ENCODE results near the gene UBAP1L.

UBAP1L gene

GRCh38 chr15:65060641-65061397, 54.2 kb downstream of the UBAP1L start:
- no peak for DNase-seq (ENCODE audit: low read depth)
- no peak for TF ChIP-seq CTCF (IDR thresholded peaks at IDR 0.05; ENCODE audit: control insufficient read depth, insufficient read depth, low read depth, low read length, missing control alignments)
- no peak overlapping the region for H3K4me3 ChIP-seq (ENCODE audit: control insufficient read depth, low read depth, low read length)

- DNase-seq (ENCODE audit: low read depth), result no peak
- H3K4me3 ChIP-seq (ENCODE audit: control insufficient read depth, low read depth, low read length), result no peak overlapping the region
- TF ChIP-seq CTCF (IDR thresholded peaks at IDR 0.05; ENCODE audit: control insufficient read depth, insufficient read depth, low read depth, low read length, missing control alignments), result no peak
These were observed 54.9 kb downstream of the UBAP1L start for GRCh38 chr15:65059931-65060596.

GRCh38 chr15:65059369-65059750, 55.6 kb downstream of the UBAP1L start:
- DNase-seq (ENCODE audit: low read depth), result no peak
- no peak for TF ChIP-seq CTCF (IDR thresholded peaks at IDR 0.05; ENCODE audit: control insufficient read depth, insufficient read depth, low read depth, low read length, missing control alignments)
- no peak overlapping the region for H3K4me3 ChIP-seq (ENCODE audit: control insufficient read depth, low read depth, low read length)

- TF ChIP-seq CTCF (IDR thresholded peaks at IDR 0.05; ENCODE audit: control insufficient read depth, insufficient read depth, low read depth, low read length, missing control alignments), result no peak
- DNase-seq (ENCODE audit: low read depth), result no peak
These were observed 56.3 kb downstream of the UBAP1L start for GRCh38 chr15:65058394-65059368.

GRCh38 chr15:65057549-65057940, 57.5 kb downstream of the UBAP1L start:
- DNase-seq (ENCODE audit: low read depth), result no peak
- TF ChIP-seq CTCF (IDR thresholded peaks at IDR 0.05; ENCODE audit: control insufficient read depth, insufficient read depth, low read depth, low read length, missing control alignments), result no peak
- no peak overlapping the region for H3K4me3 ChIP-seq (ENCODE audit: control insufficient read depth, low read depth, low read length)

More at GRCh38 chr15:65058394-65059368, 56.3 kb downstream of the UBAP1L start:
- no peak overlapping the region for H3K4me3 ChIP-seq (ENCODE audit: control insufficient read depth, low read depth, low read length)

- DNase-seq (ENCODE audit: low read depth), result no peak
- no peak overlapping the region for H3K4me3 ChIP-seq (ENCODE audit: control insufficient read depth, low read depth, low read length)
- TF ChIP-seq CTCF (IDR thresholded peaks at IDR 0.05; ENCODE audit: control insufficient read depth, insufficient read depth, low read depth, low read length, missing control alignments), result no peak
These were observed 58.0 kb downstream of the UBAP1L start for GRCh38 chr15:65056868-65057548.
